GOT3 (cell line): ENCODE results near the gene RELT.

Experiments
- DNase-seq: peaks from one replicate; lab custom pipeline; 2025; ENCODE audit warnings: mixed read lengths; lab: John Stamatoyannopoulos, UW

The RELT gene

DNA sequence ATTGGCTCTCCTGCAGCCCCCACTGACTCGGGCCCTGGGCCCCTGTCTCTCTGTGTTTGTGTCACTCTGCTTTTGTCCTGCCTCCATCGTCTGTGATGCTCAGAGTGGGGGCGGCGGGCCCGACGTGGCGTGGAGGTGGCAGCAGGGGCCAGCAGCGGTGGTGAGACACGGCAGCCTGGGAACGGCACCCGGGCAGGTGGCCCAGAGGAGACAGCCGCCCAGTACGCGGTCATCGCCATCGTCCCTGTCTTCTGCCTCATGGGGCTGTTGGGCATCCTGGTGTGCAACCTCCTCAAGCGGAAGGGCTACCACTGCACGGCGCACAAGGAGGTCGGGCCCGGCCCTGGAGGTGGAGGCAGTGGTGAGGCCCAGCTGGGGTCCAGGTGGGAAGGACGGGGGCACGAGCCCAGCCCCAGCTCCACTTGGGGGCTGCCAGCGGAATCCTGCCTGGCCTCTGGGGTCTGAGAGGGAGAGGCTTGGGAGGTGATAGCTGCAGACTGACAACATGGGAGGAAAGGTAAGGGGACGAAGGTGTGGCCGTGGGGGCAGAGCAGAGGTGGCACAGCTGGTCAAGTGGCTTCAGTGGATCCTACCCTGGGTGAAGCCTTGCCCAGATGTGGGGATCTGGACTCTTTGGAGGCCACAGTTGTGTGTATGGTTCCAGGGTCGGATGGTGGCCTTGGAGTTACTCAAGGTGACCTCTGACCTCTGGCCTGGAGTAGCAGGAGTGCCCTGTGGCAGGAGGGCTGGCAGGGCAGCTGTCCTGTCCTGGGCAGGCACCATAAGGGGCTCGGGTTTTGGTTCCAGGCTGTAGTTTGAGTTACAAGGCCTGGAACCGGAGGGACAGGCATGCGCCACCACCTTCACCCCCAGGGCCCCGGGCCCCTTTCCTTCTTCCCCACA is 16.2 kb downstream of the RELT start:
- no peak for DNase-seq

DNA sequence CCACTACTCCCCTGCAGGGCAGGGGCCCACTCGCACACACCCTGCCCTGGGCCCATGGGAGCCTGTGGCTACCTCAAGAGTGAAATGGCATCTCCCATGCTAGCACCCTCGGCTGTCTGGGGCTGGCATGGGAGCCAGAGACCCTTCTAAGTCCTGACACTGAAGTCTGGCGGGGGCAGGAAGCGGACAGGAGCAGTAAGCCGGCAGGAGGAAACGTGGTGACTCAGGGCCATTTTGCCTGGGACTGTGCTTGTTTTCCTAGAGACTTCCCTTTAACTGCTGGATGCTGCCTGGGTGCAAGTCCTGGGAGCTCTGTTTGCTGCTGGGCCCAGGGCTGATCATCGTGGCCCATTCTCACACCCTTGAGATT is 16.8 kb downstream of the RELT start:
- no peak for DNase-seq

GRCh38 chr11:73393479-73394415 is 17.5 kb downstream of the RELT start:
- no peak for DNase-seq

DNA sequence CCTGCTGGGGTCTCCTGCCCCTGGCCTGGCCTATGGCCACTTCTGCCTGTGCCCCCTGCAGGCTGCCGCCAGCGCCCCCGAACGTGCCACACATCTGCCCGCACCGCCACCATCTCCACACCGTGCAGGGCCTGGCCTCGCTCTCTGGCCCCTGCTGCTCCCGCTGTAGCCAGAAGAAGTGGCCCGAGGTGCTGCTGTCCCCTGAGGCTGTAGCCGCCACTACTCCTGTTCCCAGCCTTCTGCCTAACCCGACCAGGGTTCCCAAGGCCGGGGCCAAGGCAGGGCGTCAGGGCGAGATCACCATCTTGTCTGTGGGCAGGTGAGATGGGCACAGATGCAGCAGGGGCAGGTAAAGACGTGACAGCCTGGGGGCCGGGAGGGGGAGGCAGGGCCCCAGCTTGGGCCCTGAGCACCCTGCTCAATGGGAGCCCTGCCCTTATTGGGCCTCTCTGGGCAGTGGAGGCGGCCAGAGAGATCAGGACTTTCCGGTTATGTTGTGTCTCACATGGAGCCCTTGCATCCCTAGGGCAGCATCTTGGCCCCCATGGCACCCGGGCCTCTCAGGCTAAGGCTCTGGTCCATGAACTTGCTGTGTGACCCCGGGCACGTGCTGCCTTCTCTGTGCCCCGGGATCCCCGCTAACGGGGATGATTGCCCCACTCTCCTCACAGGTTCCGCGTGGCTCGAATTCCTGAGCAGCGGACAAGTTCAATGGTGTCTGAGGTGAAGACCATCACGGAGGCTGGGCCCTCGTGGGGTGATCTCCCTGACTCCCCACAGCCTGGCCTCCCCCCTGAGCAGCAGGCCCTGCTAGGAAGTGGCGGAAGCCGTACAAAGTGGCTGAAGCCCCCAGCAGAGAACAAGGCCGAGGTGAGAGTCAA is 18.5 kb downstream of the RELT start:
- DNase-seq, result no peak

DNA sequence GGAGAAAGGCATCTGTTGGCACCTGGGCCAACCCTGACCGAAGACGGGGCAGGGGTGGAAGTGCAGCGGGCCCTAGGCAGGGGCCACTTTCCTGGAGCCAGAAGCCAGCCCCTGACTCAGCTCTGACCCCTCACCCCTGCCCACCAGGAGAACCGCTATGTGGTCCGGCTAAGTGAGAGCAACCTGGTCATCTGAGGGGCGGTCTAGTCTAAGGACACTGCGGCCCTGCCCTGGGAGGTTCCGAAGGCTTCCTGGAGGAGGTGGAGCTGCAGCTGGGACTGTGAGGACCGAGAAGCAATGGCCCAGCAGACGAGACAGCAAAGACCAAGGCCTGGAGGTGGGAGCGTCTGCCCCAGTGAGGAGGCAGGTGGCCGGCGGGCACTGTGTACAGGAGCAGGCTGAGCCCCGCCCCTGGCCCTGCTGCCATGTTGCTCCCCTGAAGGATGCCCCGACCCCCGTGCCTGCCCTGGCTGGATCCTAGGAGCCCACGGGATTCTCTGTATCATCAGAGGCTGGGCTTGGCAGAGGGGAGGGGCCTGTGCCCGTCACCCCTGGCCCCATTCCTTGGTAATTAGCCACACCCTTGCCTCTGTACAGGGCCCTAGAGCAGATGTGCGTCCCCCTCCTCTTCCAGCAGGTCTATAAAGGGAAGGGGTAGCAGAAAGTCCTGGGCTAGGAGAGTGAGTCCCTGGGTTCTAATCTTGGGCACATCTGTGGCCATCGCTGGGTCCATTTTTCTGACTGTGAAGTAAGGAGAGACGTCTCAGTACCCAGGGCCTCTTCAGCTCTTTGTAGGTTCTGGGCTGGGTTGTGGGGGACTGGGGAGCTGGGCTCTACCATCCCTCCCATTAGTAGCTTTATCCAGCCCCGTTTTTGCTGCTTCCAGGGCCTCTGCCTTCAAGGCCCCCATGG is 19.4 kb downstream of the RELT start:
- no peak for DNase-seq

DNA sequence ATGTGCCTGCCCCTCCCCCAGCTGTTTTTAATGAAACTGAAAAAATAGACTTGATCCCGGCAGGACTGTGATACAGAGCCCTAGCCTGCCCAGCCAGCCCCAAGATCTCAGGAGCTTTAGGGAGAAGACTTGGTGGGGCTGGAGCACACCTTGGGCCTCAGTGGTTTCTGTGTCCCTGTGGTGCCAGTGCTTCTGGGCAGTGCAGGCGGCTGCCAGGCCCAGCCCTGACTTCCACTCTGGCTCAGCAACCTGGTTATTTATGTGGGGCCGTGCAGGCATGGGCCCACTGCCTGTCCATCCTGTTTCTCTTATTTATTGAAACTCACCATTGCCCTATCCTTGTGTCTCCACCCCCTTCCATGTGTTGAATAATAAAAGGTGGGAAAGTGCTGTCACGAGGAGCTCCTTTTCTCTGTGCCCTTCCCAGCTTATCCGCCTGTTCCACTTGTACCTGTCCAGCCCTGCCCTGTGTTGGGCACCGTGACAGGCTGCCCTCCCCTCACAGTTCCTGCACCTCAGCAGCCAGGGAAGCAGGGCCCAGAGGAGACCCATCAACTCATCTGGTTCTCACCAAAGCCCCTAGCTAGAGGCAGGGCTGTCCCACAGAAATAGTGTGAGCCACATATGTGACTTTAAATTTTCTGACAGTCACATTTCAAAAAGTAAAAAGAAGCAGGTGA is 20.2 kb downstream of the RELT start:
- DNase-seq, result no peak

GRCh38 chr11:73396985-73397384 is 20.8 kb downstream of the RELT start:
- no peak for DNase-seq

GRCh38 chr11:73397468-73398131 is 21.4 kb downstream of the RELT start:
- no peak for DNase-seq

DNA sequence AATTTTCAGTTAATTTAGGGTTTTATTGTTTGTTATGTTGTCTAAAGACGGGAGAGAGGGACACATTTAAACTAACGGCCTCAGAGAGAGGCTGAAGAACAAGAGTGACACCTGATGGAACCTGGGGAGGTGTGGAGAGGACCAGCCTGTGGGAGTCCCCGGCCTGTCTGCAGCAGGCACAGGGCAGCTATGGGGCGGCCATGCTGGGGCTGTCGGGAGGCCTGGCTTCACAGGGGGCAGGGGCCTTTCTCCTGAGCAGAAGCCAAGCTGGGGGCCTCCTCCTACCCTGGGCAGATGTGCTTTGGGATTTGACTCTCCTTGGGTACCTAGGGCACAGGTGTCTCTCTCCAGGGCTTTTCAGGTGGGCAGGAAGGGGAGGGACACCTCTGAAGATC is 21.9 kb downstream of the RELT start:
- DNase-seq, result no peak

GRCh38 chr11:73398721-73399120 is 22.5 kb downstream of the RELT start:
- DNase-seq, result no peak

DNA sequence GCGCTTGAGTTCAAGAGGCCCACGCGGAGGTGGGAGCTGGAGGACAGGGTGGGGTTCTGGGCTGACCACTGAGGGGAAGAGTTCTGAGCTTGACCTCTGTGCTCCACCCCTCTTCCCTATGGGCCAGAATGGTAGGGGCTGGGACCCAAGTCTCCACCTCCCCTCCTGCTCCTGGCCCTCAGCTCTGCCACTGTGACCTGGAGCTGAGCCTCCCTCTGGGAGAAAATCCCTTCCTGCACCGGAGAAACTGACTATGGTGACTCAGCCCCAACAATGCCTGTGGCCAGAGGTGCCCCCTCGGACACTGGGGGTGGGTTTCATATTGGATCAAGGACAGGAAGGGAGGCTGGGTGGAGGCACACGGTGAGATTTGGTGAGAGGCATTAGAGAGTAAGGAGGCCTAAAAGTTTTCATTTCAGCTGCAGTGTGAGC is 23.0 kb downstream of the RELT start:
- DNase-seq, result no peak

- DNase-seq, result no peak
These were observed 23.4 kb downstream of the RELT start for GRCh38 chr11:73399636-73400035.

- DNase-seq, result no peak
These were observed 24.1 kb downstream of the RELT start for GRCh38 chr11:73400293-73400692.

- DNase-seq, result no peak
These were observed 25.2 kb downstream of the RELT start for GRCh38 chr11:73401217-73401923.

DNA sequence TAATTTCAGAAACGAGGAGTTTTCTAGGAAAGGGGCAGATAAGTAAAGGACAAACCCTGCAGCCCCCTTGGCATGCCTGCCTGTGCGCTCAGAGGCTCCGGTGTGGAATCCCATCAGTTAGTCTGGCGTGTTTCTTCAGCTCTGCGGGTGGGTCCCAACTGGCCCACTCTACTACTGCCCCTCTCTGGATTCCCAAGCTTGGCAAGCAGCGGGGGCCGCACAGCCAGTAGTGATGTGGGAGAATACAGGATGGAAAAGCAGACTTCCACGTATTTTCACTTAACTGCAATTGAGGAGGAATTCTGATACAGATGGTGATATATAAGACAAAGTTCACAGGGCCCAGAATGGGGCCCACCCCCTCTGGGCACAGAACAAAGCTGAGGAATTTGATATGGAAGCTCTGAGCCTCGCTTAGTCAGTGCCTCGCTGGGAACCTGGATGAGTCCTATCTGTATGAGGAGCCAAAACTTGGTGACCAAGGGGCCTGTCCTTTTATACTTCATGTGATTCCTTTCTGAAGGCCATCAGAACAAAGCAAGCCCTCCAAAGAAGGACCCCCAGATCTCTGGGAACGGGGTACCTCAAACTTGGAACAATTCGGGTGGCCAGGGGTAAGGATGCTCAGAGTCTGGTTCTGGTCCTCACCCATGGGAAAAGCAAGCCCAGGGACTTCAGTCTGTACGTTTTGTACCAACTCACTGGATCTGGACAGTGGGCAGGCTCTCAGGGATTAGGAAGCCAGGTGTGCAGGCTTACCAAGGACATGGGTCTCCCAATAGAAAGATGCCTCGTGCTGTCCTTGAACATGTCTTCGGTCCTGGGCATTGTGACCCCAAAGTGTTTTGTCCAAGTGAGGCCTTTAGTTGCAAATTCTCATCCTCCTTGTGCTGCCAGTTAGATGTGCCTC is 26.0 kb downstream of the RELT start:
- DNase-seq, result no peak

- no peak for DNase-seq
These were observed 26.6 kb downstream of the RELT start for GRCh38 chr11:73402834-73403185.

- DNase-seq, result no peak
These were observed 27.3 kb downstream of the RELT start for GRCh38 chr11:73403541-73403940.

DNA sequence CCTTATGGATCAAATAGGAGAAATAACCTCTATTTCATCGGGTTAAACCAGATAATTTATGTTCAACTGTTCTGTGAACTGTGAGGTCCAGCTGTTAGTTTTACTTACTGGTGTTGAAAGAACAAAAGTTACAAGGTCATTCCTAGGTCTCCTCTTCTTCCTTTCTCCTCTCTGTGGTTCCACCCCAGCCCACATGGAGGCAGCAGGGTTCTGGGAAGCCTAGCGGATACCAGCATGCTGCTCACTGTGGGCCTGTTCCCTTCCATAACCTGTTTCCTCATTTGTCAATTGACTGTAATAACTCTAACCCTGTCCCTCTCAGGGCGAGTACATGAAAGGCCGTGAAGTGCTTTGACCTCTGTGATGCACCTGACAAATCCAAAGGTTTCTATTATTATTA is 27.8 kb downstream of the RELT start:
- peak; percentile 12 for DNase-seq
